HCT116 (cell line): ENCODE measurements around the gene NHP2.

Experiments
- CEBPB ChIP-seq: IDR thresholded peaks from 2 replicates; pipeline ENCODE4 v1.6.1; 2012; ENCODE audit warnings: low read depth
- CTCF ChIP-seq, 3 experiments: fragments of 200-600 bp in 1 of 3; sonication (generic) in 1 of 3; IDR thresholded peaks in 2 of 3; conservative IDR thresholded peaks in 1 of 3; 2 replicates each; pipeline ENCODE4 v1.5.1; 2012 to 2017; ENCODE audit warnings: low read depth in 2 of 3, low read length in 2 of 3, antibody characterized with exemption in 1 of 3, borderline replicate concordance in 1 of 3, control low read depth in 1 of 3, mild to moderate bottlenecking in 1 of 3, mixed read lengths in 1 of 3, mixed run types in 1 of 3, moderate library complexity in 1 of 3; ENCODE audit not compliant: insufficient read depth in 1 of 3
- ELF1 ChIP-seq: IDR thresholded peaks from 2 replicates; pipeline ENCODE4 v1.6.1; 2012; ENCODE audit warnings: low read depth, borderline replicate concordance
- EZH2 ChIP-seq: fragments of 200-600 bp; sonication (generic); IDR thresholded peaks from 2 replicates; pipeline ENCODE4 v1.6.1; 2017; ENCODE audit warnings: antibody characterized with exemption, mixed run types
- JUND ChIP-seq: IDR thresholded peaks from 2 replicates; pipeline ENCODE4 v1.6.1; 2012
- POLR2A ChIP-seq: IDR thresholded peaks from 2 replicates; pipeline ENCODE4 v1.7.0; 2011; ENCODE audit warnings: borderline replicate concordance; ENCODE audit not compliant: insufficient read depth, insufficient read length; ENCODE audit errors: extremely low read depth
- POLR2AphosphoS5 ChIP-seq: IDR thresholded peaks from 2 replicates; pipeline ENCODE4 v1.6.1; 2011; ENCODE audit warnings: mild to moderate bottlenecking, low read depth, low read length, moderate library complexity
- RAD21 ChIP-seq: IDR thresholded peaks from 2 replicates; pipeline ENCODE4 v1.6.1; 2012; ENCODE audit warnings: low read depth, mild to moderate bottlenecking
- YY1 ChIP-seq: IDR thresholded peaks from 2 replicates; pipeline ENCODE4 v1.6.1; 2011; ENCODE audit warnings: low read length, low read depth, moderate library complexity, mild to moderate bottlenecking; ENCODE audit not compliant: insufficient replicate concordance; ENCODE audit errors: extremely low read depth
- ZNF274 ChIP-seq: fragments of 200-500 bp; sonication (Bioruptor generic); IDR thresholded peaks from 2 replicates; pipeline ENCODE4 v1.6.1; 2014; ENCODE audit warnings: mild to moderate bottlenecking, low read depth, low read length, inconsistent platforms
- TF ChIP-seq, protein P1 (sequence below): IDR thresholded peaks from 2 replicates; pipeline ENCODE4 v1.6.1; 2012

- TF ChIP-seq CTCF (IDR thresholded peaks at IDR 0.05 in 2 of 3, conservative IDR thresholded peaks at IDR 0.05 in 1 of 3; ENCODE audit: borderline replicate concordance in 1 of 3, insufficient read depth in 1 of 3, low read depth in 2 of 3, low read length in 2 of 3) (no peak), POLR2AphosphoS5 (no peak), POLR2A (no peak), ZNF274 (no peak), ELF1 (no peak), EZH2 (no peak), RAD21 (no peak), YY1 (no peak), CEBPB (no peak), JUND (no peak)
- TF ChIP-seq, protein P1, sequence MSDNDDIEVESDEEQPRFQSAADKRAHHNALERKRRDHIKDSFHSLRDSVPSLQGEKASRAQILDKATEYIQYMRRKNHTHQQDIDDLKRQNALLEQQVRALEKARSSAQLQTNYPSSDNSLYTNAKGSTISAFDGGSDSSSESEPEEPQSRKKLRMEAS: no peak
These were observed 23.1 kb upstream of the NHP2 start for GRCh38 chr5:178176791-178177190.
